IPS-15b (cell line): ENCODE data around the gene PLXNB3.

Experiments used
- H3K27me3 ChIP-seq: one replicate; pipeline ENCODE4 v1.6.1; 2013; ENCODE audit warnings: low read length; ENCODE audit not compliant: control insufficient read depth, insufficient read depth
- H3K36me3 ChIP-seq: one replicate; pipeline ENCODE4 v1.6.1; 2013; ENCODE audit warnings: low read length; ENCODE audit not compliant: control insufficient read depth, insufficient read depth
- H3K4me1 ChIP-seq: one replicate; pipeline ENCODE4 v1.6.1; 2013; ENCODE audit warnings: mild to moderate bottlenecking, low read length; ENCODE audit not compliant: control insufficient read depth, insufficient read depth
- H3K4me3 ChIP-seq: one replicate; pipeline ENCODE4 v1.5.1; 2013; ENCODE audit warnings: low read depth, low read length
- H3K9ac ChIP-seq: one replicate; pipeline ENCODE4 v1.6.1; 2013; ENCODE audit warnings: low read depth, mild to moderate bottlenecking, low read length
- H3K9me3 ChIP-seq: one replicate; pipeline ENCODE4 v1.6.1; 2013; ENCODE audit warnings: mild to moderate bottlenecking, low read length; ENCODE audit not compliant: control insufficient read depth, insufficient read depth

PLXNB3 gene

DNA sequence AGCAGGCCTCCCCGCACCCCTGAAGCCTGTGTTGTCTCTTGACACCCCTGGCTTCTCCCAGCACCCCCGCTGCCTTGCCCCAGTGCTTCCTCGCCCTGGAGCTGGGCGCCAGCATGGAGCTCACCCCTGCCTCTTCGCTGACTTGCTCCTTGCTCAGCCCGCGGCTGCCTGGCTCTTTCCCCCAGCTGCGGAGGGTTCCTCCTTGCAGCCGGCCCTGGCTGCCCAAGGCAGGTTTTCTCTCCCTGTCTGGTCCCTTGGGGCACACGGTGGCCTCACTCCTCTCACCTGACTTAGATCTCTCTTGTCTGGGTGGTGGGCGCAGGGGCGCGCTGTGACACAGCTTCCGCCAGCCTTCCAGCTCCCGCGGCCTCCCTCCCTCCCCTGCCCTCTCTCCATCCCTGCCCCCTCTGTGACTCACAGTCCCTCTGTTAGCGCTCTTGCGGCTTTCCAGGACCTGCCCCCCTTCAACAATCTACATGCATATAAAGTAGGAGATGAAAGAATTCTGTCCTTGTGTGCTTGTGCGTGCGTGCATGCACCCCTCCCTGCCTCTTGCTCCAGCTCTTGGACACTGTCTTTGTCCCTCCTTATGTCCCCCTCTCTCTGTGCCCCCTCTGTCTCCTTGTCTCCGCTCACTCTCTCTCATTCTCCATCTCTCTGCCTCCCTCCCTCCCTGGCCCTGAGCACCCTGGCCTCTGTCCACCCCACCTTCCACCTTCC is 2.2 kb downstream of the PLXNB3 start:
- no peaks in the 10 kb centered on the region for H3K27me3 ChIP-seq
- no peaks in the 10 kb centered on the region for H3K36me3 ChIP-seq
- no peak overlapping the region for H3K4me3 ChIP-seq
- H3K9ac ChIP-seq = no peak overlapping the region
- no peaks in the 10 kb centered on the region for H3K4me1 ChIP-seq
- H3K9me3 ChIP-seq = peaks cover 5% of the 10 kb centered on the region

DNA sequence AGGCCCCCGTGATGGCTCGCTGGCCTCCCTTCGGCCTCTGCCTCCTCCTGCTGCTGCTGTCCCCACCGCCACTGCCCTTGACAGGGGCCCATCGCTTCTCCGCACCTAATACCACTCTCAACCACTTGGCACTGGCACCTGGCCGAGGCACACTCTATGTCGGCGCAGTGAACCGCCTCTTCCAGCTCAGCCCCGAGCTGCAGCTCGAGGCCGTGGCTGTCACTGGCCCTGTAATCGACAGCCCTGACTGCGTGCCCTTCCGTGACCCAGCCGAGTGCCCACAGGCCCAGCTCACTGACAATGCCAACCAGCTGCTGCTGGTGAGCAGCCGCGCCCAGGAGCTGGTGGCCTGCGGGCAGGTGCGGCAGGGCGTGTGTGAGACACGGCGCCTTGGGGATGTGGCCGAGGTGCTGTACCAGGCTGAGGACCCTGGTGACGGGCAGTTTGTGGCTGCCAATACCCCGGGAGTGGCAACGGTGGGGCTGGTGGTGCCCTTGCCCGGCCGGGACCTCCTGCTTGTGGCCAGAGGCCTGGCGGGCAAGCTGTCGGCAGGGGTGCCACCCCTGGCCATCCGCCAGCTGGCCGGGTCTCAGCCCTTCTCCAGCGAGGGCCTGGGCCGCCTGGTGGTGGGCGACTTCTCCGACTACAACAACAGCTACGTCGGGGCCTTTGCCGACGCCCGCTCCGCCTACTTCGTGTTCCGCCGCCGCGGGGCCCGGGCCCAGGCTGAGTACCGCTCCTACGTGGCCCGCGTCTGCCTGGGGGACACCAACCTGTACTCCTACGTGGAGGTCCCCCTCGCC is 3.0 kb downstream of the PLXNB3 start:
- H3K36me3 ChIP-seq = no peaks in the 10 kb centered on the region
- no peaks in the 10 kb centered on the region for H3K27me3 ChIP-seq
- H3K4me3 ChIP-seq = no peak overlapping the region
- H3K4me1 ChIP-seq = no peaks in the 10 kb centered on the region
- peaks cover 5% of the 10 kb centered on the region for H3K9me3 ChIP-seq
- H3K9ac ChIP-seq = no peak overlapping the region

DNA sequence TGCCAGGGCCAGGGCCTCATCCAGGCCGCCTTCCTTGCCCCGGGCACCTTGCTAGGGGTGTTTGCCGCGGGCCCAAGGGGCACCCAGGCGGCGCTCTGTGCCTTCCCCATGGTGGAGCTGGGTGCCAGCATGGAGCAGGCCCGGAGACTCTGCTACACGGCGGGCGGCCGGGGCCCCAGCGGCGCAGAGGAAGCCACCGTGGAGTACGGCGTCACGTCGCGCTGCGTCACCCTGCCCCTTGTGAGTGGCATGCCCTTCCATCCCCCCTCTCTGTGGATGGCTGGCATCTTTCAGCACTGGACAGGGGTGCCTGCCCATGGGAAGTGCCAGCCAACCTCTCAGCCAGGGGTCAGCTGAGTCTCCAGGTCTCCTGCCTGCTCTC is 3.6 kb downstream of the PLXNB3 start:
- Histone ChIP-seq H3K27me3 (no peaks in the 10 kb centered on the region), H3K4me3 (no peak overlapping the region), H3K36me3 (no peaks in the 10 kb centered on the region), H3K9ac (no peak overlapping the region), H3K9me3 (peaks cover 5% of the 10 kb centered on the region), H3K4me1 (no peaks in the 10 kb centered on the region)

GRCh38 chrX:153768311-153769157 is 4.5 kb downstream of the PLXNB3 start:
- Histone ChIP-seq H3K36me3 (no peaks in the 10 kb centered on the region), H3K9ac (no peak overlapping the region), H3K9me3 (no peaks in the 10 kb centered on the region), H3K4me1 (no peaks in the 10 kb centered on the region), H3K27me3 (no peaks in the 10 kb centered on the region), H3K4me3 (no peak overlapping the region)

DNA sequence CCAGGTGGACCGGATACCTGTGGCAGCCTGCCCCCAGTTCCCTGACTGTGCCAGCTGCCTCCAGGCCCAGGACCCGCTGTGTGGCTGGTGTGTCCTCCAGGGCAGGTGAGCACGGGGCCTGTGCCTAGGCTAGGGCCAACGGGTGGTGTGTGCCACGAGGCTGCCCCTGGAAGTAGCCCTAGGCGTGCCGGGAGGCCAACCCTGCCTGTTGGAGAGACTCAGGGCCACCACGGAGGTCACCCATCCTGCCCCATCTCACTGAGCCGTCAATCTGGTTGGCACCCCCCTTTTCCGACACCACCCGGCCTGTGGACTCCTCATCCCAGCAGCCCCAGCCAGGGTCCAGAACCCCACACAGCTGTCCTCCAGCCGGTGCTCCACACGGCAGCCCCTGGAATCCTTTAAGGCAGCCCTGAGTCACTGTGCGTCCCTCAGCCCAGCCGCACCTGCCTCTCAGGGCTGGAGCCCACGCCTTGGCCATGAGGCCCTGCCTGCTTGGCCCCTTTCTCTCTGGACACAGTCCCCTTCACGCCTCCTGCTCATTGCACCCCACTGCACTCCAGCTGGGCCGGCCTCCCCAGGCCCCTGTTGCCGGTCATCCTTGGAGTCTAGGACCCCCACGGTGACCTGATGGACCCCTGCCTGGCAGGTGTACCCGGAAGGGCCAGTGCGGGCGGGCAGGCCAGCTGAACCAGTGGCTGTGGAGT is 5.3 kb downstream of the PLXNB3 start:
- no peaks in the 10 kb centered on the region for H3K4me1 ChIP-seq
- H3K27me3 ChIP-seq = no peaks in the 10 kb centered on the region
- H3K9me3 ChIP-seq = no peaks in the 10 kb centered on the region
- no peak overlapping the region for H3K4me3 ChIP-seq
- no peak overlapping the region for H3K9ac ChIP-seq
- H3K36me3 ChIP-seq = no peaks in the 10 kb centered on the region

- Histone ChIP-seq H3K36me3 (no peaks in the 10 kb centered on the region), H3K9me3 (no peaks in the 10 kb centered on the region), H3K4me1 (no peaks in the 10 kb centered on the region), H3K4me3 (no peak overlapping the region), H3K9ac (no peak overlapping the region), H3K27me3 (no peaks in the 10 kb centered on the region)
Observed at GRCh38 chrX:153769865-153770600, 6.0 kb downstream of the PLXNB3 start.

DNA sequence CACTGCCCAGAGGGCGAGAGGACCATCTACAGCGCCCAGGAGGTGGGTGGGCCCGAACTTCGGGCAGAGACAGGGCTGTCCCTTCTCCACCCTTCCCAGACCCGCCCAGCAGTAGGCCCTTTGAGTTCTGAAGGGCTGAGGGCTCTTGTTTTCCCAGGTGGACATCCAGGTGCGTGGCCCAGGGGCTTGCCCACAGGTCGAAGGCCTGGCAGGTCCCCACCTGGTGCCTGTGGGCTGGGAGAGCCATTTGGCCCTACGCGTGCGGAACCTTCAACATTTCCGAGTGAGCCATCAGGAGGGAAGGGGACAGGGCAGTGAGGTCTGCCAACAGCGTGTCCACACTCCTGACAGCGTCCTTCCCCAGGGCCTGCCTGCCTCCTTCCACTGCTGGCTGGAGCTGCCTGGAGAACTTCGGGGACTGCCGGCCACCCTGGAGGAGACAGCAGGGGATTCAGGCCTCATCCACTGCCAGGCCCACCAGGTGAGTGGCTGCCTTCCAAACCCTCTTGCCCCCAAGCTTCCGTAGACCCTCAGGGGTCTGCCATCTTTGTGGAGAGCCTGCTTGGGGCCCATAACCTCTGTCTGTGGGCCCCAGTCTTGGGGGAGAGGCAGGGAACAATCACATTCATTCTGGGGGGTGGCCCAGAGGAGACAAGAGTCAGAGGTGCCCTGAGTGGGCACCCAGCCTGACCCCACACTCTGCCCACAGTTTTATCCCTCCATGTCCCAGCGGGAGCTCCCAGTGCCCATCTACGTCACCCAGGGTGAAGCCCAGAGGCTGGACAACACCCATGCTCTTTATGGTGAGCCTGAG is 6.8 kb downstream of the PLXNB3 start:
- Histone ChIP-seq H3K36me3 (no peaks in the 10 kb centered on the region), H3K27me3 (no peaks in the 10 kb centered on the region)

DNA sequence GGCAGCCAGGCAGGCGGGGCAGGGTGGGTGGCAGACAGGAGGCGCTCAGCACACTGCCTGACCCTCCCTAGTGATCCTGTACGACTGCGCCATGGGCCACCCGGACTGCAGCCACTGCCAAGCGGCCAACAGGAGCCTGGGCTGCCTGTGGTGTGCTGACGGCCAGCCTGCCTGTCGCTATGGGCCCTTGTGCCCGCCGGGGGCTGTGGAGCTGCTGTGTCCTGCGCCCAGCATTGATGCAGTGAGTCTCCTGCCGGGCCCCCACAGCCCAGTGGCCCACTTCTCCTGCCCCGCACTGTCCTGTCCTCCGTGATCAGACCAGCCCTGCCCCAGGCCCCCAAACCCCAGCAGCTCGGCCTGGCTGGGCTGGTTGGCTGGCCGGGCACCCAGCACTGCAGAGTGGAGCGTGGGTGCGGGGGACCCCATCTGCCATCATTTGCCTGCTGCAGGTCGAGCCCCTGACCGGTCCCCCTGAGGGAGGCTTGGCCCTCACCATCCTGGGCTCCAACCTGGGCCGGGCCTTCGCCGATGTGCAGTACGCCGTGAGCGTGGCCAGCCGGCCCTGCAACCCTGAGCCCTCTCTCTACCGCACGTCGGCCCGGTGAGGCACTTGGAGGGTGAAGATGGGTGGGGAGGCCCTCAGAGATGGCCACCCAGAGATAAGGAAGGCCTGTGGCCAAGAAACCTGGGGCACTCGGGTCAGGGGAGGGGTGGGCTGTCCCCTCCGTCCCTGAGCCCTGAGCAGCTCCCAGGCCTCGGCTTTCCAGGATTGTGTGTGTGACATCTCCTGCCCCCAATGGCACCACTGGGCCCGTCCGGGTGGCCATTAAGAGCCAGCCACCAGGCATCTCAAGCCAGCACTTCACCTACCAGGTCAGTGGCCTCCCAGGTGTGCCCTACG is 7.6 kb downstream of the PLXNB3 start:
- Histone ChIP-seq H3K36me3 (no peaks in the 10 kb centered on the region), H3K4me3 (no peak overlapping the region), H3K4me1 (no peaks in the 10 kb centered on the region), H3K27me3 (no peaks in the 10 kb centered on the region), H3K9me3 (no peaks in the 10 kb centered on the region), H3K9ac (no peak overlapping the region)

More for the DNA sequence above, 6.8 kb downstream of the PLXNB3 start:
- Histone ChIP-seq H3K9me3 (no peaks in the 10 kb centered on the region), H3K9ac (no peak overlapping the region), H3K4me1 (no peaks in the 10 kb centered on the region), H3K4me3 (no peak overlapping the region)

DNA sequence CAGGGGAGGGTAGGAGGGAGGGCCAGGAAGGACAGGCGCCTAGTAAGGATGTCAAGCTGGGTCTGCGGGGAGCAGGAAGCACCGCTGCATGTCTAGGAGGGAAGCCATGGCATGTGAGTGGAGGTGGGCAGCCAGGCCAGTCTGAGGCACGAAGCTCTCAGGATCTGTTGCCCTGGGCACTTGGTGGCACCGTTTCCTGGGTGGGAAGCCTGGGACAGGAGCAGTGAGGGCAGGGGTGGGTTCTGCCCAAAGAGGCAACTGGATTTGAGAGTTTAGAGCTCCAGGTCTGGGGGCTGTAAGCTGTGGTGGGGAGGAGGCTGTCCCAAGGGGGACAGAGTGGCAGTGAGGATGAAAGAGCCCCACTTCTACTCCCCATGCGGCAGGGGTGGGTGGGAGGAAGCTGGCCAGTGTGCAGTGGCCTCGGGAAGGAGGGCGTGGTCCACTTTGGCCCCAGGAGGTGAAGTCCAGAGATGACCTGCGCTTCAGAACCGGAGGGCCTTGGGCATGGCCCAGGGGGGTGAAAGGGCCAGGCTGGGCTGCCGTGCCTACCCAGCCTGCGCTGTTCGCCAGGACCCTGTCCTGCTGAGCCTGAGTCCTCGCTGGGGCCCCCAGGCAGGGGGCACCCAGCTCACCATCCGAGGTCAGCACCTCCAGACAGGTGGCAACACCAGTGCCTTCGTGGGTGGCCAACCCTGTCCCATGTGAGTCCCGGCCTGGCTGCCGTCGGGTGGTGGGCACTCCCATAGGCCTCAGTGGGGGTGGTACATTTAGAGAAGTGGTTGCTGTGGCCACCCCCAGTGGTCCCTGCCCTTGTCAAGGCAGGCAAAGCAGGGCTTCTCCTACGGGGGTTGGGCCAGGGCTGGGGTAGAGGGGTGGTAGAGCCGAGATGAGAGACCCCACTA is 8.5 kb downstream of the PLXNB3 start:
- H3K4me3 ChIP-seq = no peak overlapping the region
- no peaks in the 10 kb centered on the region for H3K27me3 ChIP-seq
- no peaks in the 10 kb centered on the region for H3K9me3 ChIP-seq
- H3K9ac ChIP-seq = no peak overlapping the region
- no peaks in the 10 kb centered on the region for H3K36me3 ChIP-seq
- no peaks in the 10 kb centered on the region for H3K4me1 ChIP-seq
